H9 (cell line): ENCODE results near the gene MEIS2. TPM values are rescaled to one million over a fixed set of nuclear protein-coding genes. Genes with fewer than 3 reads are reported as not detected.

ENCODE experiments used
- DNase-seq: peaks from one replicate; pipeline ENCODE4 v3.0.0-alpha.2; 2017
- H2AFZ ChIP-seq: one replicate; pipeline ENCODE4 v1.6.1; 2013; ENCODE audit warnings: mild to moderate bottlenecking, low read length, control low read depth, moderate library complexity
- H2AK5ac ChIP-seq: 2 replicates; pipeline ENCODE4 v1.6.1; 2013; ENCODE audit warnings: low read length, control low read depth, mixed read lengths; ENCODE audit not compliant: insufficient read length
- H2BK120ac ChIP-seq: one replicate; pipeline ENCODE4 v1.6.1; 2013; ENCODE audit warnings: low read depth, mild to moderate bottlenecking, low read length, control low read depth, inconsistent platforms; ENCODE audit not compliant: poor library complexity, severe bottlenecking
- H2BK12ac ChIP-seq: 2 replicates; pipeline ENCODE4 v1.6.1; 2013; ENCODE audit warnings: low read length, control low read depth, mixed read lengths, low read depth; ENCODE audit not compliant: insufficient read length
- H2BK15ac ChIP-seq: 2 replicates; pipeline ENCODE4 v1.6.1; 2013; ENCODE audit warnings: low read depth, low read length, control low read depth
- H2BK20ac ChIP-seq: one replicate; pipeline ENCODE4 v1.6.1; 2013; ENCODE audit warnings: low read depth, mild to moderate bottlenecking, low read length, control low read depth, inconsistent platforms; ENCODE audit not compliant: poor library complexity, severe bottlenecking
- H2BK5ac ChIP-seq: 2 replicates; pipeline ENCODE4 v1.6.1; 2013; ENCODE audit warnings: low read length, control low read depth, mixed read lengths; ENCODE audit not compliant: insufficient read length
- H3K14ac ChIP-seq: 2 replicates; pipeline ENCODE4 v1.6.1; 2013; ENCODE audit warnings: low read length, control low read depth; ENCODE audit not compliant: insufficient read depth
- H3K18ac ChIP-seq: 2 replicates; pipeline ENCODE4 v1.6.1; 2013; ENCODE audit warnings: low read depth, mild to moderate bottlenecking, mixed read lengths, low read length, control low read depth; ENCODE audit not compliant: insufficient read length
- H3K23ac ChIP-seq: 2 replicates; pipeline ENCODE4 v1.6.1; 2013; ENCODE audit warnings: low read length, control low read depth, mixed read lengths, low read depth; ENCODE audit not compliant: insufficient read length
- H3K23me2 ChIP-seq: 2 replicates; pipeline ENCODE4 v1.6.1; 2013; ENCODE audit warnings: low read depth, mild to moderate bottlenecking, mixed read lengths, low read length, control low read depth; ENCODE audit not compliant: insufficient read length, poor library complexity, severe bottlenecking
- H3K27ac ChIP-seq: 2 replicates; pipeline ENCODE4 v1.5.1; 2013; ENCODE audit warnings: low read length, control low read depth, mixed read lengths, low read depth; ENCODE audit not compliant: insufficient read length
- H3K27me3 ChIP-seq: 2 replicates; pipeline ENCODE4 v1.6.1; 2013; ENCODE audit warnings: low read length, control low read depth, inconsistent platforms; ENCODE audit not compliant: insufficient read depth
- H3K4ac ChIP-seq: 2 replicates; pipeline ENCODE4 v1.6.1; 2013; ENCODE audit warnings: low read depth, mild to moderate bottlenecking, control low read depth, inconsistent platforms, low read length, moderate library complexity
- H3K4me1 ChIP-seq: 2 replicates; pipeline ENCODE4 v1.6.1; 2013; ENCODE audit warnings: low read length, control low read depth, inconsistent platforms; ENCODE audit not compliant: insufficient read depth
- H3K4me2 ChIP-seq: 2 replicates; pipeline ENCODE4 v1.6.1; 2013; ENCODE audit warnings: low read length, control low read depth, mixed read lengths; ENCODE audit not compliant: insufficient read length, insufficient read depth
- H3K56ac ChIP-seq: 2 replicates; pipeline ENCODE4 v1.6.1; 2013; ENCODE audit warnings: low read depth, mild to moderate bottlenecking, mixed read lengths, low read length, control low read depth; ENCODE audit not compliant: insufficient read length
- H3K79me1 ChIP-seq: 2 replicates; pipeline ENCODE4 v1.6.1; 2013; ENCODE audit warnings: low read depth, mild to moderate bottlenecking, moderate library complexity, low read length, control low read depth, inconsistent platforms; ENCODE audit not compliant: insufficient read depth, poor library complexity, severe bottlenecking
- H3K79me2 ChIP-seq: 2 replicates; pipeline ENCODE4 v1.6.1; 2013; ENCODE audit warnings: low read length, control low read depth, inconsistent platforms; ENCODE audit not compliant: insufficient read depth
- H3K9ac ChIP-seq: 2 replicates; pipeline ENCODE4 v1.6.1; 2013; ENCODE audit warnings: low read length, control low read depth, mixed read lengths; ENCODE audit not compliant: insufficient read length; ENCODE audit errors: extremely low read depth
- H3K9me3 ChIP-seq: one replicate; pipeline ENCODE4 v1.6.1; 2013; ENCODE audit warnings: low read depth, low read length, inconsistent platforms; ENCODE audit not compliant: control insufficient read depth
- H3T11ph ChIP-seq: one replicate; pipeline ENCODE4 v1.6.1; 2013; ENCODE audit warnings: mild to moderate bottlenecking, low read length, control low read depth, inconsistent platforms
- H4K20me1 ChIP-seq: one replicate; pipeline ENCODE4 v1.6.1; 2013; ENCODE audit not compliant: control insufficient read depth, insufficient read length, insufficient read depth
- H4K5ac ChIP-seq: 2 replicates; pipeline ENCODE4 v1.6.1; 2013; ENCODE audit warnings: low read depth, mild to moderate bottlenecking, mixed read lengths, low read length, control low read depth; ENCODE audit not compliant: insufficient read length
- H4K8ac ChIP-seq: replicated peaks from 2 replicates; pipeline ENCODE4 v1.6.1; 2013; ENCODE audit warnings: low read length, control low read depth, mixed read lengths, low read depth; ENCODE audit not compliant: insufficient read length
- H4K91ac ChIP-seq: 2 replicates; pipeline ENCODE4 v1.6.1; 2013; ENCODE audit warnings: low read depth, mild to moderate bottlenecking, moderate library complexity, mixed read lengths, low read length, control low read depth; ENCODE audit not compliant: insufficient read length
- H3K27ac Mint-ChIP-seq, 3 experiments: 2 replicates in 2 of 3; 3 replicates in 1 of 3; pipeline ENCODE4 v1.8.0; 2020 to 2021; ENCODE audit warnings: mixed read lengths in 3 of 3, mild to moderate bottlenecking in 1 of 3, moderate library complexity in 1 of 3
- H3K27me3 Mint-ChIP-seq: 2 replicates; pipeline ENCODE4 v1.8.0; 2021; ENCODE audit warnings: low read depth, mild to moderate bottlenecking, moderate library complexity, mixed read lengths
- H3K36me3 Mint-ChIP-seq, 3 experiments: 2 replicates in 2 of 3; 3 replicates in 1 of 3; pipeline ENCODE4 v1.8.0; 2020 to 2021; ENCODE audit warnings: low read depth in 3 of 3, mixed read lengths in 3 of 3; ENCODE audit not compliant: insufficient read depth in 1 of 3
- H3K4me1 Mint-ChIP-seq, 2 experiments: 2 replicates each; pipeline ENCODE4 v1.8.0; 2020; ENCODE audit warnings: mixed read lengths in 2 of 2
- H3K4me3 Mint-ChIP-seq, 2 experiments: 2 replicates in 1 of 2; 3 replicates in 1 of 2; pipeline ENCODE4 v1.8.0; 2020 to 2021; ENCODE audit warnings: mild to moderate bottlenecking in 2 of 2, mixed read lengths in 2 of 2, moderate library complexity in 1 of 2
- H3K9me3 Mint-ChIP-seq, 2 experiments: 2 replicates in 1 of 2; 3 replicates in 1 of 2; pipeline ENCODE4 v1.8.0; 2020; ENCODE audit warnings: mild to moderate bottlenecking in 2 of 2, mixed read lengths in 2 of 2, moderate library complexity in 1 of 2
- CTCF ChIP-seq: fragments of 200-600 bp; sonication (generic); conservative IDR thresholded peaks from 3 replicates; pipeline ENCODE4 v1.8.0; 2021; ENCODE audit warnings: antibody characterized with exemption, mild to moderate bottlenecking
- WGBS: extraction: QIAGEN DNeasy Blood & Tissue Kit; methylation state at CpG from one replicate; pipeline ENCODE4 v1.1.7; 2013; ENCODE audit warnings: missing lambda C conversion rate, low lambda C conversion rate, mixed read lengths; ENCODE audit not compliant: insufficient read length; ENCODE audit errors: extremely low coverage; 5-methylcytosine and 5-hydroxymethylcytosine counted together
- total RNA-seq: library from RNA; stranded (reverse); gene quantifications from 2 replicates; pipeline ENCODE4 v1.2.1, GENCODE V29; 2021

The MEIS2 gene
- total RNA-seq, 1 experiment from 2014 or later: 0.35 TPM

DNA sequence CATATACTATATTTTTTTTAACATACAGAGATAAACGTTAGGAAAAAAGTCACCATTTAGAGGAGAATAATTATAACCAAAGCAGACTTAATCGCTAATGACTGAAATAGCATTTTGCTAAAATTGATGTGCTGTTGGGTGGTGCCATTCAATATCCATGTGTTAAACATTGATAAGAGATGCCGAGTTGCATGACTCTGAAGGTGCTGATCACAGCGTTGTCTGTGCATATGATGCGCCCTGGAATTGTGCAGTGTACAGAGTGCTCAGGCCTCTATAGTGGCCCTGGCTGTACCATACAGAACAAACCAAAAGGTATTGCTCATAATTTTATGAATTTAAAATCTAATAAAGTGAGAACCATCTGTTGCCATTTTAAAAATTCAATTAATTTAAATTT is 168.3 kb downstream of the MEIS2 start:
- Mint-ChIP-seq H3K27me3 (no peaks in the 10 kb centered on the region), H3K36me3 (no peaks in the 10 kb centered on the region), H3K4me1 (no peaks in the 10 kb centered on the region; a peak in 1 of 4 replicates), H3K4me3 (no peak overlapping the region), H3K27ac (no peak overlapping the region), H3K9me3 (no peaks in the 10 kb centered on the region)
- TF ChIP-seq CTCF: no peak
- no peak for DNase-seq
- H3K56ac ChIP-seq: no peak overlapping the region
- no peak overlapping the region for H3K14ac ChIP-seq
- H3K4ac ChIP-seq: no peak overlapping the region
- no peaks in the 10 kb centered on the region for H3K27me3 ChIP-seq
- no peak overlapping the region for H2BK5ac ChIP-seq
- no peak overlapping the region for H2BK12ac ChIP-seq
- no peaks in the 10 kb centered on the region for H3K79me2 ChIP-seq
- no peak overlapping the region for H4K5ac ChIP-seq
- H2BK15ac ChIP-seq: no peak overlapping the region
- H4K91ac ChIP-seq: no peak overlapping the region
- H3T11ph ChIP-seq: no peak overlapping the region
- H3K9me3 ChIP-seq: no peaks in the 10 kb centered on the region
- no peaks in the 10 kb centered on the region for H3K4me1 ChIP-seq
- H3K23ac ChIP-seq: no peak overlapping the region
- H2BK120ac ChIP-seq: no peak overlapping the region
- no CpG with 5 or more reads among the region's 5 CpGs for WGBS
- no peak overlapping the region for H2BK20ac ChIP-seq
- no peak overlapping the region for H3K9ac ChIP-seq
- no peak overlapping the region for H4K8ac ChIP-seq
- H3K79me1 ChIP-seq: no peaks in the 10 kb centered on the region
- H2AK5ac ChIP-seq: no peak overlapping the region
- no peaks in the 10 kb centered on the region for H4K20me1 ChIP-seq
- H2AFZ ChIP-seq: no peak overlapping the region
- no peak overlapping the region for H3K27ac ChIP-seq
- H3K18ac ChIP-seq: no peak overlapping the region
- H3K23me2 ChIP-seq: no peaks in the 10 kb centered on the region
- no peak overlapping the region for H3K4me2 ChIP-seq
